Astrocyte of the spinal cord (primary cell): Measurements from ENCODE around the gene IFT81.
A peak's percentile ranks its signal among the peaks of the same experiment; 100 is the strongest.

ENCODE experiments used
- DNase-seq: peaks from one replicate; pipeline ENCODE4 v3.0.0; 2011; ENCODE audit warnings: low read depth, low spot score
- H3K4me3 ChIP-seq: 2 replicates; pipeline ENCODE4 v1.5.1; 2011; ENCODE audit warnings: low read depth, mild to moderate bottlenecking, low read length, moderate library complexity
- CTCF ChIP-seq: IDR thresholded peaks from 2 replicates; pipeline ENCODE4 v1.5.1; 2012; ENCODE audit warnings: low read depth, mild to moderate bottlenecking, low read length, inconsistent platforms
- in situ Hi-C: cut with HindIII; loops from 2 replicates; pipeline ENCODE4 v1.10.0; 2017; ENCODE audit warnings: low sequenced_read_pairs

IFT81 gene

GRCh38 chr12:110108309-110109036 lies 15.7 kb upstream of the IFT81 start:
- TF ChIP-seq CTCF, result no peak
- H3K4me3 ChIP-seq, result no peak overlapping the region
- in situ Hi-C loops, result no loop called here

GRCh38 chr12:110109037-110109836 lies 14.9 kb upstream of the IFT81 start:
- peak; percentile 99 for DNase-seq
- TF ChIP-seq CTCF, result no peak
- in situ Hi-C loops, result no loop called here
- no peak overlapping the region for H3K4me3 ChIP-seq

More at GRCh38 chr12:110108309-110109036, 15.7 kb upstream of the IFT81 start:
- DNase-seq, result no peak

GRCh38 chr12:110109837-110110535 lies 14.2 kb upstream of the IFT81 start:
- no peak for DNase-seq
- TF ChIP-seq CTCF, result no peak
- in situ Hi-C loops, result no loop called here
- no peak overlapping the region for H3K4me3 ChIP-seq

GRCh38 chr12:110111476-110112334 lies 12.5 kb upstream of the IFT81 start:
- no peak for DNase-seq
- H3K4me3 ChIP-seq, result no peak overlapping the region
- in situ Hi-C loops, result no loop called here
- no peak for TF ChIP-seq CTCF

GRCh38 chr12:110112335-110112660 lies 11.9 kb upstream of the IFT81 start:
- TF ChIP-seq CTCF, result no peak
- in situ Hi-C loops, result no loop called here
- DNase-seq, result no peak
- H3K4me3 ChIP-seq, result no peak overlapping the region

GRCh38 chr12:110114528-110114937 lies 9.6 kb upstream of the IFT81 start:
- DNase-seq, result no peak
- in situ Hi-C loops, result no loop called here
- H3K4me3 ChIP-seq, result no peak overlapping the region
- TF ChIP-seq CTCF, result no peak
